GM12892 (cell line): ENCODE results near the gene NUDT16.

ENCODE experiments used
- POLR2A ChIP-seq: IDR thresholded peaks from 2 replicates; pipeline ENCODE4 v1.6.1; 2011; ENCODE audit warnings: low read depth, low read length, control low read depth
- TAF1 ChIP-seq: IDR thresholded peaks from 2 replicates; pipeline ENCODE4 v1.6.1; 2011; ENCODE audit warnings: low read depth, mild to moderate bottlenecking, control low read depth, low read length, borderline replicate concordance

GRCh38 chr3:131393051-131393450, 11.5 kb downstream of the NUDT16 start:
- TF ChIP-seq POLR2A (no peak), TAF1 (no peak)
